Glomerular endothelial cell (primary cell): ENCODE data around the gene RNF14. TPM values are rescaled to one million over a fixed set of nuclear protein-coding genes. Genes with fewer than 3 reads are reported as not detected.
A peak's percentile ranks its signal among the peaks of the same experiment; 100 is the strongest.

ENCODE experiments used
- DNase-seq: peaks from one replicate; pipeline ENCODE4 v3.0.0-alpha.2; 2011; ENCODE audit warnings: low read depth, low spot score; ENCODE audit errors: extremely low read depth
- total RNA-seq: library from RNA; depleted of rRNA; stranded (reverse); fragments of >200 nt; gene quantifications from 2 replicates; pipeline ENCODE4 v1.2.3, GENCODE V29; 2015

Gene RNF14
- total RNA-seq, 1 donor from 2014 or later: 49.8 TPM

- no peak for DNase-seq
Measured at GRCh38 chr5:141973871-141974595, 5.1 kb downstream of the RNF14 start.

DNA sequence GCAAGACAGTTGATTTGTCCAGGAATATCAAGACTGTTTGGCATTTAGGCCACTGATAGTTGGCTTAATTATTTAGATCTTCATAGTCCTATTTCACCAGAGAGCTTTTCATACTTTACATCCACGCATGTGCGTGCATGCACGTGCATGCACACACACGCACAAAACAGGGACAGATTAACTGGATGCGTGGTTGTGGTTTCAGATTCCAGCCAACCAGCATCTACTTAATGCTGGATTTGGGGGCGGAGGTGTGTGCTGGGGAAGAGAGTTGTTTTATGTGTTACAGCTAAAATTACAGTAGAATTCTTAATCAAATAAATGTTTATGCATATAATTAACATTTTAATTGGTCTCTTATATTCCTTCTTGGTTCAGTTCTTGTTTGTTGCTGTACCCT, 7.3 kb downstream of the RNF14 start:
- no peak for DNase-seq

DNA sequence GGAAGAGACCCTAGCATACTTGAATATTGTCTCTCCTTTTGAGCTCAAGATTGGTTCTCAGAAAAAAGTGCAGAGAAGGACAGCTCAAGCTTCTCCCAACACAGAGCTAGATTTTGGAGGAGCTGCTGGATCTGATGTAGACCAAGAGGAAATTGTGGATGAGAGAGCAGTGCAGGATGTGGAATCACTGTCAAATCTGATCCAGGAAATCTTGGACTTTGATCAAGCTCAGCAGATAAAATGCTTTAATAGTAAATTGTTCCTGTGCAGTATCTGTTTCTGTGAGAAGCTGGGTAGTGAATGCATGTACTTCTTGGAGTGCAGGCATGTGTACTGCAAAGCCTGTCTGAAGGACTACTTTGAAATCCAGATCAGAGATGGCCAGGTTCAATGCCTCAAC, 9.5 kb downstream of the RNF14 start:
- DNase-seq: no peak

- no peak for DNase-seq
Measured at GRCh38 chr5:141982626-141983025, 13.7 kb downstream of the RNF14 start.

DNA sequence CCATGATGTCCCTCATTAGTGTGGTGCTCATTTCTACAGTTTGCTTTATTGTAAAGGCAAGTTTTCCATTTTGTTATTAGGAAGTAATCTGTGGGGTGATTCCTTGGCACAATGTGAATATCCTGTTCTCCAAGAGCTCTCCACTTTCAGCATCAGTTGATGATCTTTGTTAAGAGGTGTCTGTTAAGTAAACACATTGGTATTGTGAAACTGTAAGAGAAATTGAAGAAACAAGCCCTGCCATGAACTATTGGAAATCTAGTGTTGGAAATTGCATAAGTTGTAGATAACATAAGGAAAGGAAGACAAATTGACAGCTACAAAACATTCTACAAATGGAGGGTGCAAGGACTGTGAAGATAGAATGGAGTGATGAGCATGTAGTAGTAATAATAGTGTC, 17.2 kb downstream of the RNF14 start:
- no peak for DNase-seq

- no peak for DNase-seq
Measured at GRCh38 chr5:141989720-141990119, 20.8 kb downstream of the RNF14 start.

DNA sequence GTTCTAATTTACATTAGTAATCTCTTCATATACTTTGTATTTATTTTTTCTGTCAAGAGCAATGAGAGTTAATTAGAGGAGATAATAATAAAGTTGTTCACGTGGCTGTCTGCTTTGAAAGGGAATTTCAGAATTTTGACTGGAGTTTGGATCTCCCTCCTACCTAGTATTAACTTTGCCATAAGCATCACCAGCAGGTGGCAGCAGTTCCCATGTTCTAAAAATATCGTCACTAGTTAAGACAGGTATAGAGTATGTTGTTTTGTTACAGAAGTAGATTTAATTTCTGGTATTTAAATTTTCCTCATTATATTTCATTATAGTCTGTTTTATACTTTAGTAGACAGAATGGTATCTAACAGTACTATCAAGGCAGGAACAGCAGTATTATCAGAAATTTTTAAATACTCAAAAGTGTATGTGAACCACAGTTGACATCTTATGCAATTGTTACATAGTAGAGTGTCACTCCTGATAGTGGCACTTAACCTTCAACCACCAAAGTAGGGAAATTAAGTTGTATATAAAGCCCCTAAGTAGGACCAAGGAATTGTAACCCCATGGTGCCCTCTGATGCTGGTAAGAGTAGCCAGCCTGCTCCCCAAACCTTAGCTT, 23.6 kb downstream of the RNF14 start:
- DNase-seq: peak; percentile 50

- no peak for DNase-seq
Measured at GRCh38 chr5:141994511-141995136, 25.7 kb downstream of the RNF14 start.

GRCh38 chr5:141995656-141996055, 26.8 kb downstream of the RNF14 start:
- no peak for DNase-seq

DNA sequence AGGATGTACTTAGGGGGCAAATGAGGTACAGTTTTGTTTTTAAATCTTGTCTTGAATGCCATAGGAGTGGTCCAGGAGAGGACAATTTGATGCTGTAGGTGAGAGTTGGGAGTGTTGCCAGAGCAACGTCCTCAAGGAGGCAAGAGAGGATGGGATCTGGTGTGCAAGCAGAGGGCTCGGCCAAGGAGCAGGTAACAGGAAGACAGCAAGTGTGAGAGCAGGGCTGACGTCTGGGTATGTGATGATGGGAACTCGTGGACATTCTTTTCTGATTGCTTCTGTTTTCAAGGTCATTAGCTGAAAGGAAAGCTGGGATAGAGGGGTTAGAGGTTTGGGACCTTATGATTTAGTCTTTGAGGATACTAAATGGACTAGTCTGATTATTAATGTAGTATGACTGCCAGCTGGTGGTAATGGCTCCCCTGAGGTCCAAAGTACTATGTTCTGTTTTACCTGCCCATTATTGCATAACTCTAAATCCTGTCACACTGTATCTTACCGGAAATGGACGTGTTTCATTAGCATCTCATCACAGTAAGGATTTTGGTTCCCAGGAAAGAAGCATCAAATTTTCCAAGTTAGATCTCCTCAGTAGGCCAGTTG, 28.6 kb downstream of the RNF14 start:
- DNase-seq: no peak

DNA sequence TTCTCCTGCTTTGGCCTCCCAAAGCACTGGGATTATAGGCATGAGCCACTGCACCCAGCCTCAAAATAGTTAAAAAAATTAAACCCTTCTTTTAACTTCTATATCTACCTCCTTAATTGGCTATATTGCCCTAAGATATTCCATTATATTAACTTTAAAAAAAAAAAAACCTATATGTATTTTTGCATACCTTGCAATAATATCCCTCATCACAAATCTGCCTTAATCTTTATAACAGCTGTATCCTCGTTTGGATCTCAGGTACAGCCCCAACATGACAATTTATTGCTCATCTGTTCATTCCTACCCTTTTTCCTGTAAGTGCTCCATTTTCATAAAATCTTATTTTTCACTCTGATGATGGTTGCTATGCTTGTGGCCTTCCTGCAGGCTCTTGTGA, 31.3 kb downstream of the RNF14 start:
- DNase-seq: no peak

- DNase-seq: no peak
Measured at GRCh38 chr5:142000704-142001484, 32.0 kb downstream of the RNF14 start.

DNA sequence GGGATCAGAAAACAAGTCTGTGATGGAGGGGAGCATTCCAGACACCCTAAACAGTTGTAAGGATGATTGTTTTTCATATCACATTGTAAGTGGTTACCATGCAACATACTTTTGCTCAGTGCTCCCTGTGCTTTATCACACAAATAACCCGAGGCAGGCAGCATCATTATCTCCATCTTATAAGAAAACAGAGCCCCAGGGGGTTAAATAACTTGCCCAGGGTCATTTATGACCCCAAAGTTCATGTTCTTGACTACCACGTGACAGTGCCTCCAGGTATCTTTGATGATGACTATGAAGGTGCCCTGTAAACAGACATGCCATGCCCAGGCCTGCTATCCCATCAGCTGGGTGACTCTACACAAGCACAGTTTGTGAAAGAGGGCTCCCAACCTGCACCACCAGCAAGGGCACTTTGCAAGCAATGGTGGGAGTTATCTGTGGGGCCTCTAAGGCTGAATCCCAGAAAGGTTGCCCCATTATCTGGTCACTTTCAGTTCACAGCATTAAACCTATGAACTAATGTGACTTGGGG, 34.4 kb downstream of the RNF14 start:
- no peak for DNase-seq

DNA sequence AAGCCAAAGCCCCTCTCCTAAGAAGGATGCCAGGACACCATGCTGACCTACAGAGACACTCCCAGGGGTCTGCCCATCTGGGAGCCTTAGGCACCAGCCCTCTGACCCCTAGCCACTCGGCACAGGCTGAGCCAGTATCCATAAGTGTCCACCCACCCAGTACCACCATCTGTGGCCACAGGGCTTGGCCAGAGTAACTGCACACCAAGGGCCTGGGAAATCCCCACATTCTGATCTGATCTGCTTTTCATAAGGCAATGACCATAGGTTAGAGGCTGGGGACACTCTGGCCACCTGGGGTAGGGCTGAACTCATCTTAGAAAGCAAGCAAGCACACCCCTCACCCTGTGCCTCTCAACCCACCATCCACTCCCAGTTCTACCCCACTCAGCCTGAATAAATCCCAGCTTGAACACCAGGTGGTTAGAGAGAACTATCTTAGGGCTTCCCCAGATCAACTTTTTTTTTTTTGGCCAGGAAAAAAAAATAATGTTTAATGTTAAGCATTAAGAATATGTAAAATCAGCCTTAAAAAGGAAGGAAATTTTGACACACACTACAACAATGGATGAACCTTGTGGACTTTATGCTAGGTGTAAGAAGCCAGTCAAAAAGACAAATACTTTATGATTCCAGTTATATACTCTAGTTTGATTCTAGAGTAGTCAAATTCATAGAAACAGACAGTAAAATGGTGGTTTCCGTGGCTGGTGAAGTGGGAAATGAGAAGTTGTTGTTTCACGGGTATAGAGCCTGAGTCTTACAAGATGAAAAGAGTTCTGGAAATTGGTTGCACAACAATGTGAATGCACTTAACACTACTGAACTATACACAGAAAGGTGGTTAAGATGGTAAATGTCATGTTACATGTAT, 37.7 kb downstream of the RNF14 start:
- no peak for DNase-seq

DNA sequence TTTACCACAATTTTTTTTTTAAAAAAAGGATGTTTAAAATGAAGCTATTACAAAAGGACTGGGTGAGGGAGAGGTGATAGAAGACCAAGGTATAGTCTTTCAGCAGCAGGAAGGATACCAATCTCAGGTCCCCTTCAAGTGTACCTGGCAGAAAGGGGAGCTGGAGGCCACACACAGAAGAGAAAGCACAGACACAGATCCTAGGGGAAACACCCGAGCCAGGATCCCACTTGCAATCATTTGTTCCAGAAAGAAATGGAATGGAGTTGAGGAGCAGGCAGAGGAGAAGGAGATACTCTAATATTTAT, 38.3 kb downstream of the RNF14 start:
- DNase-seq: no peak

GRCh38 chr5:142008813-142009212, 39.9 kb downstream of the RNF14 start:
- DNase-seq: no peak

DNA sequence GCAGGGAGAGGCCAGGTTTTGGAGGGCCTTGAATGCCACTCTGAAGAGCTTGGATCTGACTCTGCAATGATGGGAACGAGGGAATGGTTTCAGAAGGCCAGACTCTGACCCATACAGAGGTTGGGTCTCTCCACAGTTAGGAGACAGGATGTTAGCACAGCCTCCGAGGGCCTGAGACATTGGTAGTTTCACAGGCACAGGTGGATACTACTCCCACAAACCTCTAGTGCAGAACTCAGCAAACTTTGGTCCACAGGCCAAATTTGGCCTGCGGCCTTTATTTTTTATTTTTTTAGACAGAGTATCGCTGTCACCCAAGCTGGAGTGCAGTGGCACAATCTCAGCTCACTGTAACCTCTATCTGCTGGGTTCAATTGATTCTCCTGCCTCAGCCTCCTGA, 41.0 kb downstream of the RNF14 start:
- DNase-seq: no peak

- no peak for DNase-seq
Measured at GRCh38 chr5:142011572-142012185, 42.8 kb downstream of the RNF14 start.

- no peak for DNase-seq
Measured at GRCh38 chr5:142012186-142012785, 43.4 kb downstream of the RNF14 start.
